Thyroid gland (tissue), 4 donors: ENCODE results near the gene F3.

Source experiments
- POLR2A ChIP-seq, 2 donors: fragments of 450-650 bp; IDR thresholded peaks; one replicate each; pipeline ENCODE4 v1.6.1; 2017; ENCODE audit warnings: antibody characterized with exemption in 2 of 2, mild to moderate bottlenecking in 2 of 2, moderate library complexity in 1 of 2
- TF ChIP-seq, protein P1 (sequence below), 6 experiments: fragments of 200-600 bp in 3 of 6; fragments of 450-650 bp in 3 of 6; sonication (generic) in 3 of 6; IDR thresholded peaks; one replicate each; pipeline ENCODE4 v1.5.1; 2016 to 2019; ENCODE audit warnings: antibody characterized with exemption in 6 of 6, mild to moderate bottlenecking in 2 of 6, inconsistent platforms in 1 of 6, moderate library complexity in 1 of 6

DNA sequence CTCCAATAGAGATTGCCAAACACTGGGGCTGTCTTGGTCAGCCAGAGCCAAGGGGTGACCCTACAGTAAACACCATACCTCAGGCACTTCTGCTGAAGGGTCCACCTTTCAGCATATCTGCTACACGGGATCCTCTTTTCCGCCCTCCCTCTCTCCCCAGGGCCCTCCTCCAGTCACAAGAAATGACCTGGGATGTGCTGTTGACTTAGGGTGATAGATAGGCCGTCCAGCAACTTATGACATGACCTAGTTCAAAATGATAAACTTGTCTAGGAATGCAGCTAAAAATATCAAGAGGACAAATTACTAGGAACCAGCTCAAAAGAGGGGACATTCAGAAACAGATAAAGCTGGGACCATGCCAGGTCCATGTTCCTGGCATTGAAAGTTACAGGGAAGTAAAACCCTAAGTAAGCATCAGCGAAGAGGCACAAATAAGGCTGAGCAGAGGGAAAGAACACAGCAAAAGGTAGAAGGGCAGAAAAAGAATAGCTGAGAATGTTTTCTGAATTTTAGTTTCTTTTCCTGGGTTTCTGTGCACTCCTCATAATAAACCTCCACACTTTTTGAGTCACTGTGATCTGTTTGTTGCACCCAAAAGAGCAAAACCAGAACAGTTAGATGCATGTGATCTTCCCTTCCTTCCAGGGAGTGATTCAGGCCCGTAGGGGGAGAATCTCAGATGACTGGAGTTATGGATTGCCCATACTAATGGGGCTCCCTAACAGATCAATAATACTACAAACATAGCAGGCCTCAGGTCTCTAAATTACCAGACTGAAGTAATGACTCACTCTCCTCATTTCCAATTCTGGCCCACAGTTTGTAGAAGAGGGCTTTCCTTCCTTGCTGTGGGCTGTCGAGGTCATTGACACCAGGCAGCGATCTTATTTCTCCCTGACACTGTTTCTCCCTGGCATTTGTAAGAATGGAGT lies 48.9 kb upstream of the F3 start:
- TF ChIP-seq, protein P1, sequence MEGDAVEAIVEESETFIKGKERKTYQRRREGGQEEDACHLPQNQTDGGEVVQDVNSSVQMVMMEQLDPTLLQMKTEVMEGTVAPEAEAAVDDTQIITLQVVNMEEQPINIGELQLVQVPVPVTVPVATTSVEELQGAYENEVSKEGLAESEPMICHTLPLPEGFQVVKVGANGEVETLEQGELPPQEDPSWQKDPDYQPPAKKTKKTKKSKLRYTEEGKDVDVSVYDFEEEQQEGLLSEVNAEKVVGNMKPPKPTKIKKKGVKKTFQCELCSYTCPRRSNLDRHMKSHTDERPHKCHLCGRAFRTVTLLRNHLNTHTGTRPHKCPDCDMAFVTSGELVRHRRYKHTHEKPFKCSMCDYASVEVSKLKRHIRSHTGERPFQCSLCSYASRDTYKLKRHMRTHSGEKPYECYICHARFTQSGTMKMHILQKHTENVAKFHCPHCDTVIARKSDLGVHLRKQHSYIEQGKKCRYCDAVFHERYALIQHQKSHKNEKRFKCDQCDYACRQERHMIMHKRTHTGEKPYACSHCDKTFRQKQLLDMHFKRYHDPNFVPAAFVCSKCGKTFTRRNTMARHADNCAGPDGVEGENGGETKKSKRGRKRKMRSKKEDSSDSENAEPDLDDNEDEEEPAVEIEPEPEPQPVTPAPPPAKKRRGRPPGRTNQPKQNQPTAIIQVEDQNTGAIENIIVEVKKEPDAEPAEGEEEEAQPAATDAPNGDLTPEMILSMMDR (IDR thresholded peaks at IDR 0.05) = no peak
- TF ChIP-seq POLR2A (IDR thresholded peaks at IDR 0.05) = no peak
